ENCODE results near the gene DAB1. TPM values are rescaled to one million over a fixed set of nuclear protein-coding genes. Genes with fewer than 3 reads are reported as not detected.

DAB1 gene
- total and polyA plus RNA-seq, 12 donors: 0.04 to 2.1 (median 0.59) TPM; not detected in 2

- H3K4me1 ChIP-seq (replicated peaks in 1 of 2): no peaks in the 10 kb centered on the region
- TF ChIP-seq POLR2A (IDR thresholded peaks at IDR 0.05) (no peak), CTCF (IDR thresholded peaks at IDR 0.05) (no peak)
- H3K27ac ChIP-seq: no peak overlapping the region
- no peaks in the 10 kb centered on the region for H3K27me3 ChIP-seq
- no peak overlapping the region for H3K4me3 ChIP-seq
- 78 to 84% (median 81%) methylated on average over 2 of the region's 2 CpGs for WGBS, 4 donors
- H3K36me3 ChIP-seq (replicated peaks in 1 of 2): no peaks in the 10 kb centered on the region
- no peaks in the 10 kb centered on the region for H3K9me3 ChIP-seq (replicated peaks in 1 of 3)
- DNase-seq: no peak
- intact Hi-C loops (cut with DNase I): no loop called here
Measured at GRCh38 chr1:57190898-57191297, 233.0 kb downstream of the DAB1 start.

- intact Hi-C loops (cut with DNase I): no loop called here
Measured at GRCh38 chr1:57188168-57188567, 235.7 kb downstream of the DAB1 start.

GRCh38 chr1:57186455-57186854, 237.4 kb downstream of the DAB1 start:
- Histone ChIP-seq H3K36me3 (replicated peaks in 1 of 2) (no peaks in the 10 kb centered on the region), H3K9me3 (replicated peaks in 1 of 3) (no peaks in the 10 kb centered on the region), H3K27me3 (no peaks in the 10 kb centered on the region), H3K4me3 (no peak overlapping the region), H3K4me1 (replicated peaks in 1 of 2) (no peaks in the 10 kb centered on the region), H3K27ac (no peak overlapping the region)
- DNase-seq: no peak
- TF ChIP-seq CTCF (IDR thresholded peaks at IDR 0.05) (no peak), POLR2A (IDR thresholded peaks at IDR 0.05) (no peak)
- intact Hi-C loops (cut with DNase I): no loop called here
- 82 to 95% (median 91%) methylated on average over 3 of the region's 3 CpGs for WGBS, 4 donors

More at GRCh38 chr1:57188168-57188567, 235.7 kb downstream of the DAB1 start:
- DNase-seq: no peak
- 33 to 49% (median 45%) methylated on average over 2 of the region's 2 CpGs for WGBS, 4 donors
- no peak for TF ChIP-seq POLR2A (IDR thresholded peaks at IDR 0.05)
- no peak for TF ChIP-seq CTCF (IDR thresholded peaks at IDR 0.05)
- Histone ChIP-seq H3K27me3 (no peaks in the 10 kb centered on the region), H3K27ac (no peak overlapping the region), H3K9me3 (replicated peaks in 1 of 3) (no peaks in the 10 kb centered on the region), H3K36me3 (replicated peaks in 1 of 2) (no peaks in the 10 kb centered on the region), H3K4me1 (replicated peaks in 1 of 2) (no peaks in the 10 kb centered on the region), H3K4me3 (no peak overlapping the region)

GRCh38 chr1:57179001-57179400, 244.9 kb downstream of the DAB1 start:
- WGBS, 4 donors: 53 to 77% (median 74%) methylated on average over 4 of the region's 4 CpGs
- intact Hi-C loops (cut with DNase I): no loop called here

More at GRCh38 chr1:57179001-57179400, 244.9 kb downstream of the DAB1 start:
- Histone ChIP-seq H3K27me3 (no peaks in the 10 kb centered on the region), H3K4me3 (no peak overlapping the region), H3K27ac (no peak overlapping the region), H3K36me3 (replicated peaks in 1 of 2) (no peaks in the 10 kb centered on the region), H3K9me3 (replicated peaks in 1 of 3) (no peaks in the 10 kb centered on the region), H3K4me1 (replicated peaks in 1 of 2) (no peaks in the 10 kb centered on the region)
- TF ChIP-seq POLR2A (IDR thresholded peaks at IDR 0.05) (no peak), CTCF (IDR thresholded peaks at IDR 0.05) (no peak)
- DNase-seq: no peak
